Hematopoietic multipotent progenitor cell treated with erythropoietin and hydrocortisone succinate and interleukin-3 and kit ligand, for 8 days (in vitro differentiated cells): ENCODE results near the gene NEDD9.

ENCODE experiments used
- DNase-seq: peaks from one replicate; pipeline ENCODE4 v3.0.0-alpha.2; 2015

Gene NEDD9

GRCh38 chr6:11258260-11259237 is 26.1 kb upstream of the NEDD9 start:
- no peak for DNase-seq

- no peak for DNase-seq
Measured at GRCh38 chr6:11255610-11256009, 23.1 kb upstream of the NEDD9 start.

- DNase-seq, result no peak
Measured at GRCh38 chr6:11253594-11253993, 21.1 kb upstream of the NEDD9 start.

GRCh38 chr6:11251553-11252360 is 19.3 kb upstream of the NEDD9 start:
- DNase-seq, result no peak

GRCh38 chr6:11250108-11250507 is 17.6 kb upstream of the NEDD9 start:
- DNase-seq, result no peak

GRCh38 chr6:11248974-11249761 is 16.7 kb upstream of the NEDD9 start:
- DNase-seq, result no peak

- DNase-seq, result no peak
Measured at GRCh38 chr6:11246722-11247121, 14.3 kb upstream of the NEDD9 start.

GRCh38 chr6:11245381-11246256 is 13.2 kb upstream of the NEDD9 start:
- DNase-seq, result no peak

GRCh38 chr6:11244387-11245126 is 12.1 kb upstream of the NEDD9 start:
- no peak for DNase-seq

GRCh38 chr6:11243861-11244260 is 11.4 kb upstream of the NEDD9 start:
- DNase-seq, result no peak

- no peak for DNase-seq
Measured at GRCh38 chr6:11242711-11243110, 10.2 kb upstream of the NEDD9 start.

- DNase-seq, result no peak
Measured at GRCh38 chr6:11241793-11242201, 9.3 kb upstream of the NEDD9 start.

GRCh38 chr6:11241154-11241792 is 8.8 kb upstream of the NEDD9 start:
- DNase-seq, result no peak

- no peak for DNase-seq
Measured at GRCh38 chr6:11237956-11238355, 5.5 kb upstream of the NEDD9 start.

GRCh38 chr6:11237428-11237827 is 5.0 kb upstream of the NEDD9 start:
- DNase-seq, result no peak

- no peak for DNase-seq
Measured at GRCh38 chr6:11236915-11237314, 4.4 kb upstream of the NEDD9 start.

GRCh38 chr6:11236076-11236750 is 3.7 kb upstream of the NEDD9 start:
- no peak for DNase-seq

- no peak for DNase-seq
Measured at GRCh38 chr6:11235062-11235461, 2.6 kb upstream of the NEDD9 start.

GRCh38 chr6:11233673-11234573 is 1.5 kb upstream of the NEDD9 start:
- DNase-seq, result no peak
